SKM-1 (cell line): ENCODE results near the gene AGO4.

Experiments
- DNase-seq: peaks from one replicate; lab custom pipeline; 2025; ENCODE audit not compliant: unreplicated experiment; lab: John Stamatoyannopoulos, UW

Gene AGO4

GRCh38 chr1:35894183-35894582, 86.4 kb downstream of the AGO4 start:
- peak; percentile 80 for DNase-seq

GRCh38 chr1:35894656-35895055, 86.8 kb downstream of the AGO4 start:
- DNase-seq, result no peak

GRCh38 chr1:35899941-35900340, 92.1 kb downstream of the AGO4 start:
- no peak for DNase-seq

GRCh38 chr1:35901235-35901634, 93.4 kb downstream of the AGO4 start:
- DNase-seq, result no peak

- DNase-seq, result no peak
These were observed 94.9 kb downstream of the AGO4 start for GRCh38 chr1:35902671-35903070.
